ENCODE data around the gene ZMIZ2. TPM values are rescaled to one million over a fixed set of nuclear protein-coding genes. Genes with fewer than 3 reads are reported as not detected.
"Not testable (repeated sequence)": the region's sequence is repeated elsewhere in the genome, so short reads cannot be mapped to it uniquely, and the experiment has no call there.

The ZMIZ2 gene
- 62.7 TPM for total RNA-seq
- long read RNA-seq, full-length matches to known transcripts, result 7 of 53 reads
- long read RNA-seq, partial matches to known transcripts, result 17 of 53 reads
- long read RNA-seq, other reads (novel, unspliced or antisense), result 29 of 53 reads

- H3K27me3 ChIP-seq (ENCODE audit: low read depth), result no peaks in the 10 kb centered on the region
- H3K36me3 ChIP-seq, result no peaks in the 10 kb centered on the region
- TF ChIP-seq CTCF (IDR thresholded peaks at IDR 0.05; ENCODE audit: borderline replicate concordance), result no peak
- peak within 1 kb of the TSS; percentile 100 for H3K27ac ChIP-seq (replicated peaks)
- H3K4me1 ChIP-seq, result peaks cover 44% of the 10 kb centered on the region
- intact Hi-C loops (cut with micrococcal nuclease), result no loop called here
- H3K9me3 ChIP-seq (replicated peaks), result no peaks in the 10 kb centered on the region
- peak; percentile 93 for DNase-seq
- H3K4me3 ChIP-seq, result peak within 1 kb of the TSS; percentile 95
Observed at GRCh38 chr7:44748045-44748947, at the start of gene ZMIZ2. Gene ZMIZ2 (plus strand): TSS chr7:44748847. CDS start chr7:44756250, 7,403 bp downstream.

DNA sequence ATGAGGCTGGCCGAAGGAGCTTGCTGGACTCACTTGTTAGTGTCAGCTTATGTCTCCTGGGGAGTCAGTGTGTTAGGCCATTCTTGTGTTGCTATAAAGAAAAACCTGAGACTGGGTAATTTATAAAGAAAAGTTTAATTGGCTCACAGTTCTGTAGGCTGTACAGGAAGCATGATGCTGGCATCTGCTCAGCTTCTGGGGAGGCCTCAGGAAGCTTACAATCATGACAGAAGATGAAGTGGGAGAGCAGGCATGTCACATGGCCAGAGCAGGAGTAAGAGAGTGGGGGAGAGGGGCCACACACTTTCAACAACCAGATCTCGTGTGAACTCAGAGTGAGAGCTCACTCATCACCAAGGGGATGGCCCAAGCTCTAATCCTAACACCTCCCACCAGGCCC lies 49.0 kb upstream of the ZMIZ2 start:
- intact Hi-C loops (cut with micrococcal nuclease); H3K27me3 ChIP-seq (ENCODE audit: low read depth); H3K4me3 ChIP-seq; H3K9me3 ChIP-seq (replicated peaks); H3K27ac ChIP-seq (replicated peaks); DNase-seq: not testable (repeated sequence)
- Histone ChIP-seq H3K36me3 (peaks cover 99% of the 10 kb centered on the region), H3K4me1 (peaks cover 52% of the 10 kb centered on the region)

- Histone ChIP-seq H3K27ac (replicated peaks) (peak overlapping the region; percentile 57), H3K4me3 (no peak overlapping the region), H3K9me3 (replicated peaks) (no peaks in the 10 kb centered on the region), H3K36me3 (peaks cover 95% of the 10 kb centered on the region), H3K4me1 (peaks cover 45% of the 10 kb centered on the region), H3K27me3 (ENCODE audit: low read depth) (no peaks in the 10 kb centered on the region)
- no peak for TF ChIP-seq CTCF (IDR thresholded peaks at IDR 0.05; ENCODE audit: borderline replicate concordance)
- intact Hi-C loops (cut with micrococcal nuclease), result no loop called here
- no peak for DNase-seq
Observed at GRCh38 chr7:44700322-44700721, 48.3 kb upstream of the ZMIZ2 start.

- peaks cover 92% of the 10 kb centered on the region for H3K36me3 ChIP-seq
- H3K4me1 ChIP-seq, result peaks cover 50% of the 10 kb centered on the region
- H3K27me3 ChIP-seq (ENCODE audit: low read depth); DNase-seq; intact Hi-C loops (cut with micrococcal nuclease); H3K4me3 ChIP-seq; H3K9me3 ChIP-seq (replicated peaks): not testable (repeated sequence)
- peak overlapping the region; percentile 57 for H3K27ac ChIP-seq (replicated peaks)
Observed at GRCh38 chr7:44703391-44703790, 45.3 kb upstream of the ZMIZ2 start.

DNA sequence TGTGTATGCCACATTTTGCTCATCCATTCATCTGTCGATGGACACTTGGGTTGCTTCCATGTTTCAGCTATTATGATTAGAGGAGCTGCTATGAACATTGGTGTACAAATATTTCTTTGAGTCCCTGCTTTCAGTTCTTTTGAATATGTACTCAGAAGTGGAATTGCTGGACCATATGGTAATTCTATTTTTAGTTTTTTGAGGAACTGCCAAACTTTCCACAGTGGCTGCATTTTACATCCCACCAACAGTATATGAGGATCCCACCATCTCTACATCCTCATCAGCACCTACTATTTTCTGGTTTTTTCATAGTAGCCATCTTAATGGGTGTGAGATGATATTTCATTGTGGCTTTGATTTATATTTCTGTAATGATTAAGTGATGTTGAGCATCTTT lies 44.7 kb upstream of the ZMIZ2 start:
- Histone ChIP-seq H3K27ac (replicated peaks) (peak overlapping the region; percentile 57), H3K36me3 (peaks cover 92% of the 10 kb centered on the region), H3K27me3 (ENCODE audit: low read depth) (no peaks in the 10 kb centered on the region), H3K9me3 (replicated peaks) (no peaks in the 10 kb centered on the region), H3K4me1 (peaks cover 50% of the 10 kb centered on the region), H3K4me3 (no peak overlapping the region)
- DNase-seq, result no peak
- intact Hi-C loops (cut with micrococcal nuclease), result no loop called here
- TF ChIP-seq CTCF (IDR thresholded peaks at IDR 0.05; ENCODE audit: borderline replicate concordance), result no peak

- peaks cover 88% of the 10 kb centered on the region for H3K36me3 ChIP-seq
- intact Hi-C loops (cut with micrococcal nuclease), result no loop called here
- no peaks in the 10 kb centered on the region for H3K27me3 ChIP-seq (ENCODE audit: low read depth)
- TF ChIP-seq CTCF (IDR thresholded peaks at IDR 0.05; ENCODE audit: borderline replicate concordance), result no peak
- H3K4me1 ChIP-seq, result peaks cover 45% of the 10 kb centered on the region
- no peaks in the 10 kb centered on the region for H3K9me3 ChIP-seq (replicated peaks)
- H3K27ac ChIP-seq (replicated peaks), result no peak overlapping the region
- H3K4me3 ChIP-seq, result no peak overlapping the region
- DNase-seq, result no peak
Observed at GRCh38 chr7:44705434-44705833, 43.2 kb upstream of the ZMIZ2 start.
